GM18508 (cell line): ENCODE measurements around the gene GYS1.

Source experiments
- ATAC-seq: cut with Tn5 transposase; IDR thresholded peaks from one replicate; pipeline ENCODE4 v1.9.1; 2021; ENCODE audit warnings: moderate number of reproducible peaks; ENCODE audit not compliant: insufficient read depth, unreplicated experiment

GYS1 gene

DNA sequence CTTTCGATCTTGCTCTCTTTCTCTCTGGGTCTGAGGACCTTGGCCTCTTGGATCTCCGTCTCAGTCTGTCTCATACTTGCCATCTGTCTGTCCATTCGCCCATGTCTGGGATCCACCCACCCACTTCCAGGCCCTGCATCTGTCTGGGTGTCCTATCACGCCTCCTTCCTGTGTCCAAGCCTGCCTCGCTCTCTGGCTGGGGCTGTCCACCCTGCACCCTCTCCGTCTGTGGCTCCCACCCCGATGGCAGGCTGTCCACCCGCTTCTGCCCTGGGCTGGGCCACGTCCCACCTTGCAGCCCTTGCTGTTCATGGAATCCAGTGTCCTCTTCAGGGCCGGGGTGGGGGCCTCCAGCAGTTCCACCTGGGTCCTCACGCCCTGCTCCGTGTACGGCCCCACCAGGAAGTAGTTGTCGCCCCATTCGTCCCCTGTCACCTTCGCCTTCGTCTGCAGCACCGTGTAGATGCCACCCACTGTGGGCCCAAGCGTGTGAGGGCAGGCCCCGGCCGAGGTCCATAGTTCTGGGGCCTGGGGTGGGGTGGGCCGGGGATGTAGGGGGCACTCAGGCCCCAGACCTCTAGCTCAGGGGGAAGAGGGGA, 2.0 kb downstream of the GYS1 start:
- ATAC-seq: no peak

DNA sequence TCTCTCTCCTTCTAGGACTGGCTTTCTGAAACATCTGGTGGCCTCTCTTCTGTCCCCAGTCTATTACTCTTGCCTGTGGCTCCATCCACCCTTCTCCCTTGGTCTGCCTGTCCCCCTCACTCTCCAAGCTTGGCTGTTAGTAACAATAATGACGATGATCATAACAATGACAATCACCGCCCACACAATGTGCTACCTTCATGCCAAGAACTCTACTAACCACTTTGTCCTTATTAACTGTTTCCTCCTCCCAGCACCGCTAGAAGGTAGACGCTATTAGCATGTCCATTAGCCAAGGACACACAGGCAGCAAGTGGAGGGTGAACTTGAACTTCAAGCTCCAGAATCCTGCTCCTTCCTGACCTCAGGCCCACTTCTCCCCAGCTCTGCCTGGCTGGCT, 2.7 kb downstream of the GYS1 start:
- no peak for ATAC-seq

DNA sequence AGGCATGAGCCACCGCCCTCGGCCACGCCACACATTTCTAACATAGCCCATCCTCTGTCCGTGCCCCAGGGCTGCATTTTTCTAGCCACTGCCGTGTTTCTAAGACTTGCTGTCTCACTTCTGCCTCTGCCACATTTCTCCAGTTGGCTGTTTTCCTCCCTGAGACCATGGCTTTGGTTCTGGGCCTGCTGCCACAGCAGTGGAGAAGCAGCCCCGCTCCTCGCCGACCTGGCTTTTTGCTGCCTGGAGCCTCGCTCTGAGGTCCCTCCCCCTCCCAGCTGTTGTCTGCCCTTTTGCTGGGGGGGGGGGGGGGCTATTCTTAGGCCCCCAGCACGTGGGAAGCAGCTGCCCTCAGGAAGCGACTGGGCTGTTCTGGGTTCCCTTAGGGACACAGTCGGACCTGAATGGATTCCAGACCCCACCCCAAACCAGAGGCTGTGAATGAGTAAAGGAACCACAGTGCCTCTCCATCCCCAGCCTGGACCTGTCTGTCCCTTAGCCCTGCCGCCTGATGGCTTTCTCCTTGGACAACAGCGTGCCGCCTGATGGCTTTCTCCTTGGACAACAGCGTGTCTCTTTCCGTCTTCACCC, 3.3 kb downstream of the GYS1 start:
- ATAC-seq: no peak

DNA sequence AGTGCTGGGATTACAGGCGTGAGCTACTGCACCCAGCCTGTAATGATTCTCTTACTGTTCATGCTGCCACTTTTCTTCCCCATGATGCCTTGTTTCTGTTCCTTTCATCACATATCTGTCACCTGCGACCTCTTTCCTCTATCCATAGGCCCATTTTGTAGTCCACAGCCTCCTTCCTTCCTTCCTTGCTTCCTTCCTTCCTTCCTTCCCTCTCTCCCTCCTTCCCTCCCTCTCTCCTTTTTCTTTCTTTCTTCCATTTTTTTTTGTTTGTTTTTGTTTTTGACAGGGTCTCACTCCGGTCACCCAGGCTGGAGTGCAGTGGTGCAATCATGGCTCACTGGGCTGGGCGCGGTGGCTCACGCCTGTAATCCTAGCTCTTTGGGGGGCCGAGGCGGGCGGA, 4.2 kb downstream of the GYS1 start:
- no peak for ATAC-seq

DNA sequence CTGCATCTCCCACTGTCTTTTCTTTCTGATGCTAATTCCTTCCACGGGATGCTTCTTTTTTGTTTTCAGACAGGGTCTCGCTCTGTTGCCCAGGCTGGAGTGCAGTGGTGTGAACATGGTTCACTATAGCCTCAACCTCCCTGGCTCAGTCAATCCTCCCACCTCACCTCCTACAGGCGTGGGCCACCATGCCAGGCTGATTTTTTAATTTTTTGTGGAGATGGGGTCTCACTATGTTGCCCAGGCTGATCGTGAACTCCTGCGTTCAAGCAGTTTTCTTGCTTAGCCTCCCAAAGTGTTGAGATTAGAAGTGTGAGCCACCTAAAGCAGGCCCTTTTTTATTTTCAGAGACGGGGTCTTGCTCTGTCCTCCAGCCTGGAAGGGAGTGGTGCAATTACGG, 4.8 kb downstream of the GYS1 start:
- ATAC-seq: no peak

DNA sequence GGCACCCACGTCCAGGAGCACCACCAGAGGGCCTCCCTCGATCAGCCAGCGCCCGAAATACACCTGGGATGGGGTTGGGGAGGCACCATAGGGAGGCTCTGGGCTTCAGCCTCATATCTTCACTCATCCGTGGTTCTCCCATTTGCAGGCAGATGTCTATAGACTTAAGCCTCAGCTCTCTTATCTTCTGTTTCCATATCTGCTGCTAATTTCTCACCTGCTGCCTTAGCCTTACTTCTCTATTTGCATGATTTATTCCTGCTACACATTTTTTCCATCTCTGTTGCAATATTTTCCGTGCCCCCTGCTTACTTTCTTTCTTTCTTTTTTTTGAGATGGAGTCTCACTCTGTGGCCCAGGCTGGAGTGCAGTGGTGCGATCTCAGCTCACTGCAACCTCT, 5.8 kb downstream of the GYS1 start:
- ATAC-seq: no peak

DNA sequence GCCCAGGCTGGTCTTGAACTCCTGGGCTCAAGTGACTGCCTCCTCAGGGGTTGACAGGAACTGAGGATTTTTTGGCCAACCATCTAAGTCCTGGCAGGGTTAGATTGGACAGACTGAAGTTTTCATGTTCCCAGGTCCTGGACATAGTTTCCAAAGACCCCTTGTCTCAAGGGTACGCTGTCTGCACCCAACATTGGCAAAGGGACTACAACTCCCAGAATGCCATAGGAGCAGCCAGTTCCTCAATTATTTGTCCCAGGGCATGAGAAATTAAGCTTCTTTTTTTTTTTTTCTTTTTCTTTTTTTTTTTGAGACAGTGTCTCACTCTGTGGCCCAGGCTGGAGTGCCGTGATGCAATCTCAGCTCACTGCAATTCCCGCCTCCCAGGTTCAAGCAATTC, 6.9 kb downstream of the GYS1 start:
- no peak for ATAC-seq

DNA sequence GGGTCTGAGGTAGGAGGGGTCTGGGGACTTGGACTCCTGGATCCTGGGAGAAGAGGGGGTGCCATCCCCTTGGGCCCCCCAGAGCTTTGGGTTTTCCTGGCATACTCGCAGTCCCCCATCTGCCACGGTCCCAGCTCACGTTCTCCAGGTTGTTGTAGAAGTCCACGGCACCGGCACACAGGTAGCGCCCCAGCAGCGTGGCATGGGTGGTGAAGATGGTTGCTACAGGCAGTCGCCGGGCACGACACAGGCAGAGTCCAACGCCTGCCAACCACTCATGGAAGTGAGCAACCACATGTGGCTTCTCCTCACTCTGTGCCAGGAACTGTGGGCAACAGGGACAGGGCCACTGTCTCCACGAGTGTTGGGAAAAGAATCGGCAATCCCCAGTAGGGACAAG, 7.4 kb downstream of the GYS1 start:
- no peak for ATAC-seq

DNA sequence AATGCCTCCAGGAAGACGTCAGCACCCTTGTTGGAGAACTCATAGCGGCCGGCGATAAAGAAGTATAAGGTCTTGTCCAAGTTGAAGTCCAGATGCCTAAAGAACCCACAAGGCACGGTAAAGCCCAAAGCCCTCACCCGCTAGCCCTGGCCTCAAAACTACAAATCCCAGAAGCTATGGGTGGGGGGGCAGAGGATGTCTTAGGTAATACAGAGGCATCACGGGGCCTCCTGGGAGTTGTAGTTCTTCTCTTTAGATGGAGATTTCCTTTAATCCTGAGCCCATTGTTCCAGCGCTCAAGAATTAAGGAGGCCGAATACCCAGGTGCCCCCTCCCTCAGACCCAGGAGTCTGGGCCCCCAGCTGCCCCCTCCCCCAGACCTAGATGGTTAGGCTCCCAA, 10.8 kb downstream of the GYS1 start:
- no peak for ATAC-seq

DNA sequence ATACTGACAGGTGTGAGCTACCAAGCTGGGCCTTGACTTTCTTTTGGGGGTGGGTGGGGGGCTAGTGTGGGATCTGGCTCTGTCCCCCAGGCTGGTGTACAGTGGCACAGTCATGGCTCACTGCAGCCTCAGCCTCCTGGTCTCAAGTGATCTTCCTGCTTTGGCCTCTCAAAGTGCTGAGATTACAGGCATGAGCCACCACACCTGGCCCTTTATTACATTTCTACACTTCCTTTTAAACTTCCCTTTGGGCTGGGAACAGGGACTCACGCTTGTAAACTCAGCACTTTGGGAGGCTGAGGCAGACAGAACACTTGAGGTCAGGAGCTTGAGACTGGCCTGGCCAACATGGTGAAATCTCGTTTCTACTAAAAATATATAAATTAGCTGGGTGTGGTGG, 16.0 kb downstream of the GYS1 start:
- ATAC-seq: no peak

DNA sequence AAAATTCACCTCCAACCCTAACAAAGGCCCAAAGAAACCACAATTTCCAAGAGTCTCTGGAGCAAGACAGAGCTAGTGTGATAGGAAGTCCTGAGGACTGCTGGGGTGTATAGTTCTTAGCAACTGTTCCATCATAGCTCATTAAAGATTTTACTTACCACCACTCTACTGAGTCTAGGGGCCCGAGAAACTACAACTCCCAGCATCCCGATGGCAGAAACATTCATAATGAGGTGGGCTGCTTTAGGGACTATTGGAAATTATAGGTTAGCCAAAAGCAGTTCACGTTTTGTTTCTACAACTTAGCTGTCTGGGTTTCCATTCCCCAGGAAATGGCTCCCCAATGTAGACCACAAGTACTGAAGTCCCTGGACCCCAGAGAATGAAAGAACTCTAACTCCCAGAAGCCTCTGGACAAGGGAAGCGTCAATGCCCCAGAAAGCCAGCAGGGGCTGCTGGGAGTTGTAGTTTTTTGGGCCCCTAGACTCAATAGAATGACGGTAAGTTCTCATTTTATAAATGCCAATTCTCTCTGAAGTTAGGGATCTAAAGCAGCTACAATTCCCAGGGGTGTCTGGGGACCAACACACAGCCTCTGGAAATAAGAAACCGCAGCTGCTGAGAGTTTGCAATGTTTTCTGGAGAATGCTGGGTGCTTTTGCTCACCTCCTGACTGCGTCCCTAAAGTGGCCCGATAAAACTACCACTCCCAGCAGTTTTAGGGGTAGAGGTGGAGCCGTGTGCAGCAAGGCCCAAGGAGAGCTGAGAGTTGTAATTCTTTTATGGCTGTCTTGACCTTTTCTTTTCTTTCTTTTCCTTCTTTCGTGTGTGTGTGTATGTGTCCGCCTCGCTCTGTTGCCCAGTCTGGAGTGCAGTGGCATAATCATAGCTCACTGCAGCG, 16.9 kb downstream of the GYS1 start:
- ATAC-seq: no peak

DNA sequence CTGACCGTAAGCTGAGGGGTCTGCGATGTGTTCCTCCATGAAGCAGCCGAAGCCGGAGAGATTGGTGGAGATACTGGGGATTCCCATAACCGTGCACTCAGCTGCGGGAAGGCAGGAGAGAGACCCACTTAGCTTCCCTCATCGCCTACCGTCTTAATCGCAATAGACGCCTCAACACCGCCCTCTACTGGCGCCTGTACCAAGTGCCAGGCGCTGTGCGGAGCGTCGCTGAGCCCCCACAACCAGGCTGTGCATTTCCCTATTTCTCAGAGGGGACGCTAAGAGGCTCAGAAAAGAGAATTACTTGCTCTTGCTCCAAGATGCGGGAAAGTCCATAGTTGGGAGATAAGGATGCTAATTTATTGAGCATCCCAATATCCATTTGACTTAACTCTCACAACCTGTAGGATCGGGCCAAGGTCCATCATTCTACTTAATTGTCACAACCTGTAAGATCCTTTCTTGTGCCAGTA, 22.1 kb downstream of the GYS1 start:
- no peak for ATAC-seq

DNA sequence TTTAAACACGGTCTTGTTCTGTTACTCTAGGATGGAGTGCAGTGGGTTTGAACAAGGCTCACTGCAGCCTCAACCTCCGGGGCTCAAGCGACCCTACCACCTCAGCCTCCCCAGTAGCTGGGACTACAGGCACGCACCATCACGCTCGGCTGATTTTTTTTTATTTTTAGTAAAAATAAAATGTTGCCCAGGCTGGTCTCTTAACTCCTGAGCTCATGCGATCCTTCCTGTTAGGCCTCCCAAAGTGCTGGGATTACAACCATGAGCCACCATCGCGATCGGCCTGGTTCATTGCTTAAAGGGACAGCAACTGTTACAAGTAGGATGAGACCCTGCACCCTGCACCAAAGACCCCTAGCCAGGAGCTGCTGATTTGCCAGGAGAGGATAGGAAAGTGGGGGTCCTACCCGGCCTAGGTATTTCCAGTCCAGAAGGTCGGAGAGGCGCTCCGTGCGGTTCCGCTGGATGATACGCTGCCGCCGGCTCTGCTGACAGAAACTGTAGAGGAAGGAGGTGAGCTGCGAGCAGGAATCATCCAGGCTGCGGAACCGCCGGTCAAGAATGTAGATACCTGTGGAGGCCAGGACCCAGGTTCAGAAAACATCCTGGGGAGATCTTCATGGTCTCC, 22.9 kb downstream of the GYS1 start:
- ATAC-seq: no peak

DNA sequence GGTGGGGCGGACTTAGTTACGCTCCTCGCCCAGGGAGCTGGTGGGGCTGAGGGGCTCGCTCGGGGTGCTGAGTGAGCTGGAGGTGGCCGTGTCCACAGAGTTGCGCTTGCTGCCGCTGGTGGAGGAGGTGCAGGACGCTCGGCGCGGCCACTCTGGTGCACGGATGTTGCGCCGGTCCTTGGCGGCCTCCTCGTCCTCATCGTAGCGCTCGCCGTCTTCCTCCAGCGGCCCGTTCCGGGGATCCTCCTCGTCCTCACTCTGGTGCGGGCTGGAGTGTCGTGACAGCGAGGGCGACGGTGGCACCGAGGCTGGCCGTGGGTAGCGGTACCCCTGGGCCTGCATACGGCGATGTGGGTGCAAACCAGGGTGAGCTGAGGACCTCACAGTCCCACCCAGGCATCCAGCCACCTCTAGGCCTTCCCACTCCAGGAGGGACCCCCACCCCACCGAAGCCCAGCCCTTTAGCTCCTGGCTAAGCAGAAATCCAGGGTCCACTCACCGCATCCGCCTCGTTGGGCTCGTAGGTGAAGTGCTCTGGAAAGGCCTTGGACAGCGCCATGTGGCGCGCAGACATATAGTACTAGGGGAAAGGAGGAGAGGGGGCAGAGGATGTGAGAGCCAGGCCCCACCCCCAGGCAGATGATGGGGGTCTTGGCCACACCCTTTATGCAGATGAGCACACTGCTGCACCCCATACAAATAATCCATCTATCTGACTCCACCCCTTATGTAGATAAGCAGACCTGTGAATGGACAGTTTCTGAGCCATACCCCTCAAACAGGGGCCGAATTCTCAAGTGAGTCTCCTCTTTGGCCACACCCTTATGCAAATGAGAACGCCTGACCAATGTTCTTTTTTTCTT, 23.6 kb downstream of the GYS1 start:
- ATAC-seq: no peak

DNA sequence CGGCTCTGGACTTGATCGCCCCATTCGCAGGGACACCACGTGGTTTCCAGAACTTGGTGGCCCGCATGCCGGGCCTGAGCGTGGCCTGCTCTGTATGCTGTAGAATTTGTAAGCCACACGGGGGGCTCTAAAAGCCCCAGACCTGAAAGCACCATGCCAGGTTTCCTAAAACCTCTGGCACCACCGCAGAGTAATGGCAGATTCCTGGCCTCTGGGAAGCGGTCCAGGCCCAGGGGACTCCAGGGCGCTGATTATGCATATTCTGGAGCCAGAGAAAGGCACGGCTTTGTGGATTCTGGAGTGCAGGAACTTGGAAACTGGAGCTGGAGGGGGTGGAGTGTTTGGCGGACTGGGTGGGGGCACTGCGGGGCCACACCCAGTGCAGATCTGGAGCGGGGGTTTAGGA, 24.3 kb downstream of the GYS1 start:
- ATAC-seq: no peak

DNA sequence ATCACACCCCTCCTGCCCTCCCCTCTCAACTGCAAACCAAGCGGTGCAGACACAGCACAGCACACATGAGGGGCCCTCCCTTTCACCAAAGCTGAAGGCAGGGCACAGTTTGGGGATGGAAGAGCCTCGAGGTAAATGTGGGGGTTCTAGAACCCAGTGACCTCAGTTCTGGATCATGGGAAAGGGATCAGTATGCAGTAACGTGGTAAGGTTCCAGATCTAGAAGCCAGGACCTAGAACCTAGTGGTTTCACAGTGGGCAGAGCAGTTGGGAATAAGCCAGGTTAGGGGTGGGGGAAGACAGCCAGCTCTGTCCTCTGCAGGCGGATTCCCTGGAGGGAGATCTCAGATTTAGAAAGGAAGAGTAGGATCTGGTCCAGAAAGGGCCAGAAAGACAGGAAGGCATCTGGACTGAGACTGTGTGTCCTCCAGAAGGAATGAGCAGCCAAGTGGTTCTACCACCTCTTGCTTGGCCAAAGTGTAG, 24.9 kb downstream of the GYS1 start:
- ATAC-seq: no peak

DNA sequence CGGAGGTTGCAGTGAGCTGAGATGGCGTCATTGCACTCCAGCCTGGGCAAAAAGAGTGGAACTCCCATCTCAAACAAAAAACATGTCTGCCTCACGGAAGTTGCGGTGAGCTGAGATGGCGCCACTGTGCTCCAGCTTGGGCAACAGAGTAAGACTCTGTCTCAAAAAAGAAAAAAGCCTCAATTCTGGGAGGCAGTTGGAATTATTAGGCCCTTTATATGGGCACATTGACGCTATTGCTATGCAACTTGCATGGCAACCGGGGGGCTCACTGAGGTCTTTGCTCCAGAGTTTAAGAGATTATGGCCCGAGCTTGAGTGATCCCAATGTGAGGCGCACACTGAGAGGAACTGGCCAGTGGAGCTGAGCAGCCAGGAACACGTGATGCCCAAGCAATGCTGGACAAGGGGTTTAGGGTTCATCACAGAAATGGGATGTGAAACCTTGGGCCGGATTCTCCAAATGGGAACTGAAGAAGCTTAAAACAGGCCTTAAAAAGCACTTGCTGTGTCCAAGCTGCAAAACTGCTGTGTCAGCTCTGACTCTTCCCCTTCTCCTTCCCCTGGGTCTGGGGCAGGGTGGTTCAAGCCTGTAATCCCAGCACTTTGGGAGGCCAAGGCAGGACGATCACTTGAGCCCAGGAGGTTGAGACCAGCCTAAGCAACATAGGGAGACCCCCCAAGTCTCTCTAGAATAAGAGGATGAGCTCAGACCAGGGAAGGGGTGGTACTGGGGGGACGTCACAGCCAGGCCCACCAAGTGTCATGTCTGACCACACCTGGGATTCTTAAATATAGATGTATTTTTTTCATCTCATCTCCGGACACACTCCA, 25.5 kb downstream of the GYS1 start:
- no peak for ATAC-seq

DNA sequence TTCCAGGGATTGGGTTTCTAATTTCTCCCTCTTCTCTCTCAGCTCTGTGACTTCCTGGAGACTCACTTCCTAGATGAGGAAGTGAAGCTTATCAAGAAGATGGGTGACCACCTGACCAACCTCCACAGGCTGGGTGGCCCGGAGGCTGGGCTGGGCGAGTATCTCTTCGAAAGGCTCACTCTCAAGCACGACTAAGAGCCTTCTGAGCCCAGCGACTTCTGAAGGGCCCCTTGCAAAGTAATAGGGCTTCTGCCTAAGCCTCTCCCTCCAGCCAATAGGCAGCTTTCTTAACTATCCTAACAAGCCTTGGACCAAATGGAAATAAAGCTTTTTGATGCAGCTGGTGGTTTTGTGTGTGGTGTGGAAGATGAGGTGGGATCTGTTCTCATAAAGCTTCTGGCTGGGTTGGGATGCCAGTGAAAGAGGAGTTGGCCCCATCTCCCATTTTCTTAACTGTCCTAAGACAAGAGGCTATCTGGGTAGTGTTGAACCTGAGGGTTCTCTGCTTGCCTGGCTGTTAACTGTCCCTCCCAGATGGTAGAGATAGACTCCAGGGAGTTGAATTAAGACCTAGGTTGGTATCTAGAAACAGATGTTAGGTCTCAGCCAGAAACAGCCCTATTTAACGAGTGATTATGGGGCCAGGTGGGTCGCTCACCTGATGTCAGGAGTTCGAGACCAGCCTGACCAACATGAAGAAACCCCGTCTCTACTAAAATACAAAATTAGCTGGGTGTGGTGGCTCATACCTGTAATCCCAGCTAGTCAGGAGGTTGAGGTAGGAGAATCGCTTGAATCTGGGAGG, 26.4 kb downstream of the GYS1 start:
- no peak for ATAC-seq
